Measurements from ENCODE around the gene LRRC49.
"Not testable (repeated sequence)": the region's sequence is repeated elsewhere in the genome, so short reads cannot be mapped to it uniquely, and the experiment has no call there.

LRRC49 gene

DNA sequence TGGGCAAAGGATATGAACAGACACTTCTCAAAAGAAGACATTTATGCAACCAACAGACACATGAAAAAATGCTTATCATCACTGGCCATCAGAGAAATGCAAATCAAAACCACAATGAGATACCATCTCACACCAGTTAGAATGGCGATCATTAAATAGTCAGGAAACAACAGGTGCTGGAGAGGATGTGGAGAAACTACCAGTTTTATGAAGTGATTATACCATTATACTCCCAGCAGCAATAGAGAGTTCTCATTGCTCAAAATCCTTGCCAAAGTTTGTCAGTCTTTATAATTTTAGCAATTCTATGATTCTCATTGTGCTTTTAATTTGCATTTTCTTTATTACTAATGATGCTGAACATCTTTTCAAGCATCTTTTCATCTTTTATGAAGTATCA lies 34.3 kb downstream of the LRRC49 start:
- DNase-seq: not testable (repeated sequence)

DNA sequence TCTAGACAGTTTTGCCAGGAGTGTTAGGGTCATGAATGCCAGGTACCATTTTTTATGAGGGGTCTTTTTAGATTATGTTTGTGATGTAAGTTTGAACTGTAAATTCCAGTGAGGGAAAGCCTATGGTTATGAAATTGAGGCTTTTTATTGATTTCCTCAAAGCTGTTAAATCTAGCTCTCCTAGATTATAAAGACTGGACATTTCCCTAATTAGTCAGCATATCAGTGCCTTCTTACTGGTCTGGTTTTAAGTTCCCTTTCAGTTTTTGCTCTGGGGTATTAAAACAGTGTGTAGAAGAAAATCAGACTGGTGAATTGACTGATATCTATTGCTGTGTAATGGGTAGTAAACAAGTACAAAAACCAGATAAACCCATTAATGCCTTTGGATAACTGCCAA lies 39.2 kb downstream of the LRRC49 start:
- no peak for DNase-seq

DNA sequence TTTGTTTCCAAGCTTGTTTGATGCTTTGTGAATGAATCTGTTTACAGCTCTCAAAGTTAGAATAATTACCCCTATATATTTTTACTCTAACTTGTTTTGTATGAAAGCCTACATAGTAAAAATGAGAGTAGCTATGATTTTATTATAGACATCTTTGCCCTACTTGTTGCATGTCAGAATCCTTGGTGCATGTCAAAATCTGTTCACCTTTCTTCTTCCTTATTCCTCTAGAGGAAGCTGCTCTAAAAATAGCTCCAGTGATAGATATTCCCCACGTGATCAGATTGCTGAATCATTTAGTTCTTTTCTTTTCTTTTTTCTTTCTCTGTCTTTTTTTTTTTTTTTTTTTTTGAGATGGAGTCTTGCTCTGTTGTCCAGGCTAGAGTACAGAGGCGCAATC lies 39.8 kb downstream of the LRRC49 start:
- DNase-seq: no peak

DNA sequence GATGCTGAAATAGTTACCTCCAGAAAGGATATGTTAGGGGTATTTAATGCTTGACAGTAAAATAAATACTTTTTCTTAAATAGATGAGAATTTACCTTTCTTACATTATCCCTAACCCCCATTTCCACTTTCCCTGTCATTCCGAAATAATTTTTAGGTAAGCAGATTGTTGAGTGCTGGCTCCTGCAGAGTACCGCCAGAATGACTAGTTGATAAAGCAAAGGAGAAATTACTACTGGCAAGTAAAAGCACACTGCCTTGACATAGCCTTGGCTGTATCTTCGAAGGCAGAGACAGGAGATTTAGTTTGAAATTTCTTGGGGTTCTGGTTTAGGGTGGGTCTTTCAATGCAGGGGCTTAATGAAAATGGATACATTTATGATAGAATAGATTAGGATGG lies 40.8 kb downstream of the LRRC49 start:
- DNase-seq: no peak

DNA sequence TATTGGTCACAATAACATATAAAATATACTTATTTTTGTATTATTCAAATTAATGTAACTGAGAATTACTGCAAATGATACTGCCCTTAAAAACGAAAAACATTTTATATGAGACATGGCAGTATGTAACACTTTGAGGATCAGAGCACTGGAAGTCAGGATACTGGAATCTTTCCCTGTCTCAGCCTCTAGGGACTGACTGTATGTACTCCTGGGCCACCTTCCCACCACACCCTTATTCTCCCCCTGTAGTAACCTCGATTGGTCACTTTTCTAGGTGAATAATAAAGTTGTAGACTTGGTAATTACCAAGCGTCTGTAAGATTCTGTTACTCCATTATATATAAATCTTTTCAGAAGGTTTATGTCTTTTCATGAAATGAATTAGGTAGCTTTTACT lies 43.0 kb downstream of the LRRC49 start:
- no peak for DNase-seq

DNA sequence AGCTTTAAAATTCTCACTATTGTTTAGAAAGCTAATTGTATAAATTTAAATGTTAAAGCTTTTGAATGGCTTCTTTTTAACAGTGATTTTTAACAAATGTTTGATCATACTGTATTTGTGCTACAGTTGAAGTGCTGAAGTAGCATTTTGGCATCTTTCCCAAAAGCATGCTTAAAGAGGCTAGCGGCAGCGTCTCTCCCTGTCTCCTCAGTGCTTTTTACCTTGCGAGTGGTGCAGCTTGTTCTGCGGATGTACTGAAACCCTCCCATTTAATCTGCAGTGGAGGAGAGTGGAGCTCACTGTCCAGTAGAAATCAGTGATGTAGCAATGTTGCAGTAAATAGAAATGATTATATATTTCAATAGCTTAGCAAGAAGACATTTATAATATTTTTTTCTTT lies 43.7 kb downstream of the LRRC49 start:
- no peak for DNase-seq

DNA sequence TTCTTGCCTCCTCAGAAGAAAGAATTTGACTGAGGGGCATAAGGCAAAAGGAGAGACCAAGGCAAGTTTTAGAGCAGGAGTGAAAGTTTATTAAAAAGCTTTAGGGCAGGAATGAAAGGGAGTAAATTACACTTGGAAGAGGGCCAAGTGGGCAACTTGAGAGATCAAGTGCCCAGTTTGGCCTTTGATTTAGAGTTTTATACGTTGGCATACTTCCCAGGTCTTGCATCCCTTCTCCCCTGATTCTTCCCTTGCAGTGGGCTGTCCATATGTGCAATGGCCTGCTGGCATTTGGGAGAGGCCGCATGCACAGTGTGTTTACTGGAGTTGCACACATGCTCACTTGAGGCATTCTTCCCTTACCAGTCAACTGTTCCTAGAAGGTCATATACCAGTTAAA lies 50.7 kb downstream of the LRRC49 start:
- DNase-seq: not testable (repeated sequence)

DNA sequence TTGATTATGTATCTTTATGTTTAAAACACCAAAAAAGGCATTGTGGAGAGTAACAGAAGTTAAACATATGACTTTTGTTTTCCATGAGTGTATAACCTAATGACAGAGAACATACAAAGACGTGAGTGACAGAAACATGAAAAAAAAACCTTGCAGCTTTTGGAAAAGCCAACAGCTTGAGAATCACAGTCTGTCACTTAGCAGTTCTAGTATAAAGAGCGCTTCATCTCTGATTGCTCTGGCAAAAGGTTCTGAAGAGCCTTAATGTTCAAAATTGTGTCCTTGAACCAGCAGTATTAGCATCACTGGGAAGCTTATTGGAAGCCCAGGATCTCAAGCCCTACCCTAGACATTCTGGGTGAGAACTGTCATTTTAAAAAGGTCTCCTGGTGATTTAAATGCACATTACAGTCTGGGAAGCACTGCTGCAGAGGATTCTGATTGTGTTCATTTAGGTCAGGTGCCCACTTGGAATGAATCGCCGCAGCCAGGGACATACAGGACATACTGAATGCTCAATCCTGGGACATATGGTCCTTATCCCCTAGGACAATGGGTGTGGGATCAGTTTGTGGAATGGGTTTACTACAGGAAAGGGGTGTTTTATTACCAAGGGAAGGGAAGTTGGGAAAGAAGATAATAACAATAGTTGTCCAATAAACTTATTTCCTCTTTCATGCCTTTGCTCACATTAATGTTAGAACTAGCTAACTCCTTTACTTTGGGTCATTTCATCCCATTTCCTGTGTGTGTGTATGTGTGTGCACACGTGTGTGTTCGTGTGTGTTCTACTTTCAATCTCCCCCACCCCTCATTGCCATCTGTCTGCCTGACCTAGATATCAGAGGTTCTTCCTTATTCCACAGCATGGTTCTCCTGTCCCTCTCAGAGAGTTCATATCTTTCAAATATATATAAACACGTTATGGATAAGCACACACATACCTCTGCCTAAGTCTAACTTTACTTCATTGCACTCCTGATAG lies 55.0 kb downstream of the LRRC49 start:
- DNase-seq: no peak

DNA sequence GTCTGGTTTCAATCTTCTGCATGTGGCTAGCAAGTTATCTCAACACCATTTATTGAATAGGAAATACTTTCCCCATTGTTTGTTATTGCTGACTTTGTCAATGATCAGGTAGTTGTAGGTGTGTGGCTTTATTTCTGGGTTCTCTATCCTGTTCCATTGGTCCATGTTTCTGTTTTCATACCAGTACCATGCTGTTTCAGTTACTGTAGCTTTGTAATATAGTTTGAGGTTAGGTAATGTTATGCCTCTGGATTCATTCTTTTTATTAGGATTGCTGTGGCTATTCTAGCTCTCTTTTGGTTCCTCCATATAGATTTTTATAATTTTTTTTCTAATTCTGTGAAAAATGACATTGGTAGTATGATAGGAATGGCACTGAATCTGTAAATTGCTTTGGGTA lies 58.3 kb downstream of the LRRC49 start:
- DNase-seq: no peak

DNA sequence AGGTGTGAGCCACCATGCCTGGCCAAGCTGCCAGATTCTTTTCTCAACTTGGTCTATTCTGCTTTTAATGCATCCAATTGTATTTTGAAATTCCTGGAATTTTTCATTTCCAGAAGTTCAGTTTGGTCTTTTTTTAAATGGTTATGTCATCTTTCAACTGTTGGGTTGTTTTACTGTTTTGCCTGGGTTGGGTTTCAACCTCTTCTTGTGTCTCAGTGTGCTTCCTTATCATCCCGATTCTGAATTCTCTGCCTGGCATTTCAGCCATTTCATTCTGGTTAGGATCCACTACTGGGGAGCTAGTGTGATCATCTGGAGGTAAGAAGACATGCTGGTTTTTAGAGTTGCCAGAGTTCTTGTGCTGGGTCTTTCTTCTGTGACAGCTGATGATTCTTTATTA lies 61.5 kb downstream of the LRRC49 start:
- DNase-seq: no peak

DNA sequence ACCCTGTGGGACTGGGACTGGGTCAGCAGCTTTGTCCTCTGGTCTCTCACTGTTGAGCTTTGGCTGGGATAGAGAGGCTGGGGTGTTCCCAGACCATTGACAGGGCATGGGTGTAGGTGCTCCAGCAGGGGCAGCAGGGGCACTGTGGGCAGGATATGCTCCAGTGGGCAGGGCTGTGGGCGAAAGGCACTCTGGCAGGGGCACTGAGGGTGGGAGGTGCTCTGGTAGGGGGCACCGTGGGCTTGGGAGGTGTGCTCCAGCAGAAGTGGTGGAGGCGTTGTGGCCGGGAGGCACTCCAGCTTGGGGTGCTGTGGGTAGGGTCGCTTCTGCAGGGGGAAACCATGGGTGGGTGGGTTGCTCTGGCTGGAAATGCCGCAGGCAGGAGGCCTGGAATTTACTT lies 62.1 kb downstream of the LRRC49 start:
- no peak for DNase-seq

DNA sequence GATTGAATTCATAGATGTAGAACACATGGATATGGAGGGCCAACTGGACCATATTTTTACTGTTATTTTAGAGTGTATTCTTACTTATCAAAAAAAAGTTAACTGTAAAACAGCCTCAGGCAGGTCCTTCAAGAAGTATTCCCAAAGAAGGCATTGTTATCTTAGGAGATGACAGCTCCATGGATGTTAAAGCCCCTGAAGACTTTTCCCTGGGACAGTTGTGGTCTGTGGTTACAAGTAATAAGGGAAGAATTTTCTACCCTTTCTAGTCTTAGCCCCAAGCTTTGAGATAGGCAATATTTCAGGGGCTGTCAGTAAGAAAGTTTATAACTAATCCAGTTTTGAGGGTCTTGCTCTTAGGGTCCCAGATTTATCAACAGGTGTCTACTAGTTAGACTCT lies 62.5 kb downstream of the LRRC49 start:
- no peak for DNase-seq

DNA sequence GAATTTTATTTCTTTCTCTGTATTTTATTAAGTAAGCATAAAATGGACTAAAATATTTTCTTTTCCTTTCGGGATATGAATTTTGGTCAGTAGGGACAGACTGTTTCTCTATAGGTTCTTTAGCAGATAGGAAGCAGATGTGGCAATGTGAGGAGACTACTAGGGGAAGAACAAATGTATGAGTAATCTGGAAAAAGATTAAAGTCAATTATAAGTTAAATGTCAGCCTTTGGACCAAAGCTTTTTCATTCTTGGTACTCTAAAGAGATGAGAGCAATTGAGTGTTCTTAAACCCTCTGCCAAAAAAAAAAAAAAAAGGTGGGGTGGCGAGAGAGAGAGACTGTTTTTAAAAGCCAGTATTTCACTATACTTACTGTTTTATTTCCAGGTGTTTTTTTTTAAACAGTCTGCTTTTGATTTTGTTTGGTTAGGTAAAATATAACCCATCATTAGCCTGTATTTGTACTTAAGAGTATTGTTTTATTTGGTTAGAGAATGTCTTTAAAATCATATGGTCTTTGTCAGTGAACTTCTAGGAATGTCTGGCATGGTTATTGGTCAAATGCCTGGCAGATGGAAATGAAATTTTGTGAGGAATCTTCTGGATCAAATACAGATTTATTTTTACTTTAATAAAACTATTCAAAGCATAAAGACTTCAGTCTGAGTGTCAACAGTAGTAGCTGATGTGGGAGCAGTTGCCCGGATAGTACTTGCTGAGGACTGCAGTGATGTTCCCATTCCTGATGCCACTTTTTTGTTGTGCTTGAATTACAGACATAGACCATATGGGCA lies 63.8 kb downstream of the LRRC49 start:
- DNase-seq: no peak

DNA sequence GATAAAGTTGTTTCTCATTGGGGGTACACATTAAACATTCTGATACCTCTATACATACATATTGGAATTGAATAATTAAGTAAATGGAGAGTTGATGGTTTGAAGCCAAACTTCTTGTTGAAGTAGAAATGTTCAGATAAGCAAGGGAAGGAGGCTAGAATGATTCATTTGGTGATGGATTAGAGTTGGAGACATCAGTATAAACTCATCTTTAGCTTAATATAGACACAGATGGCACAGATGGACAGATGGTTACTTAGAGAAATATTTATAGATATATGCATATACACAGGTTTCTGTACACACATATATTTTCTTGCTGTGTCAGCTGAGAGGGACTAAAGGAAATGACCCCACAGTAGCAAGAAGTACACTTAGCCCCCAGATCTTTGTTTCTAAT lies 69.5 kb downstream of the LRRC49 start:
- DNase-seq: no peak

DNA sequence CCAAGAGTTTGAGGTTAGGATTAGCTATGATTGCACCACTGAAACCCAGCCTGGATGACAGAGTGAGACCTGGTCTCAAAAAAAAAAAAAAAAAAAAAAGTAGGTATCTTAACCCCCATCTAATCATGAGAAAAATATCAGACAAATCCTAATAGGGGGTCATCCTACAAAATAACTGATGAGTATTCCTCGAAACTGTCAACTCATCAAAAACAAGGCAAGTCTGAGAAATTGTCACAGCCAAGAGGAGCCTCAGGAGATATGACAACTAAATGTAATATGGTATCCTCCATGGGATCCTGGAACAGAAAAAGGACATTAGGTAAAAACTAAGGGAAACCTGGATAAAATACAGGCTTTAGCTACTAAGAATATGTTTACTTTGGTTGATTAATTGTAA lies 70.6 kb downstream of the LRRC49 start:
- DNase-seq: no peak

DNA sequence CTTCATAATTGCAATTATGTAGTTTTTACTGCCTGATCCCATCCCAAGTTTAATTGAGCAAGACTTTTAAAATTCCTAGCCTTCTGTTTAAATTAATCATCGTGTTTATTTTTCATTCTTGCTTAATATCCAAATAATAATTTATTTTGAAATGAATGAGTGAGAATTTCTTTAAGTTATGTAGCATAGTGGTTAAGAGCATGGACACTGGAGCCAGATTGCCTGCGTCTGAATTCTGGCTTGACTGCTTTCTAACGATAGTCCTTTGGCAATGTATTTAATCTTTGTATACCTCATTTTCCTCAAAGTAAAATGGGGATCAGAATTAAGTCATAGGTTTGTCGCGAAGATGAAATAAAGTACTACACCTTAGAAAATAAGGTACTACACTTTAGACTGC lies 71.4 kb downstream of the LRRC49 start:
- no peak for DNase-seq

DNA sequence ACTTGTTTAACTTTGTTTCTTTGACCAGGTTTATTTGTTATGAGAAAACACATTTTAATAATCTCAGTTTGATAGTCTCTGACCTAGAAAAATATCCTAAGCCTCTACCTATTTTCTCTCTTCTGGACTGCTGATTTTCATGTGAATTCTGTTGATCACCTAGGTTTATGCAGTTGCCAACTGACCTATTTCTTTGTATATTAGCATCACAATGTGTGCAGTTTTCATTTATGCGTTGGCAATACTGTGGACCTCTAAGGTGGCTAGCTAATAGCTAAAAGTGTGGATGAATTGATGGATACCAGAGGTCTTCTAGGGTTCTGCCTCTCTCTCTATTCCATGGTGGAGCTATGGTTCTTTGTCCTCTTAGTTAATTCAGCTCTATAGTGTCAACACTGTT lies 72.1 kb downstream of the LRRC49 start:
- no peak for DNase-seq

DNA sequence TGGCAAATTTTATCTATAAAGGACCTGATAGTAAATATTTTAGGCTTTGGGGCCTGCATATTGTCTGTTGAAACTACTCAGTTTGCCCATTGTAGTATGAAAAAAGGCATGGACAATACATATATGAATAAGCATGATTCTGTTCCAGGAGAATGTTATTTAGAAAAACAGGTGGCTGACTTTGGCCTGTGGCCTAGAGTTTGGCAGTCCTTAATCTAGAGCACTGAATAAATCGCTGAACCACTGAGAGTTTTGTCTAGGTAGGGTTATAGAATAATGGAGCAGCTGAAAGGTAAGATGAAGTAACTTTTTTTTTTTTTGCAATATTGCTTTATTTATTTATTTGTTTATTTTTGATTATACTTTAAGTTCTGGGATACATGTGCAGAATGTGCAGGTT lies 75.0 kb downstream of the LRRC49 start:
- no peak for DNase-seq

DNA sequence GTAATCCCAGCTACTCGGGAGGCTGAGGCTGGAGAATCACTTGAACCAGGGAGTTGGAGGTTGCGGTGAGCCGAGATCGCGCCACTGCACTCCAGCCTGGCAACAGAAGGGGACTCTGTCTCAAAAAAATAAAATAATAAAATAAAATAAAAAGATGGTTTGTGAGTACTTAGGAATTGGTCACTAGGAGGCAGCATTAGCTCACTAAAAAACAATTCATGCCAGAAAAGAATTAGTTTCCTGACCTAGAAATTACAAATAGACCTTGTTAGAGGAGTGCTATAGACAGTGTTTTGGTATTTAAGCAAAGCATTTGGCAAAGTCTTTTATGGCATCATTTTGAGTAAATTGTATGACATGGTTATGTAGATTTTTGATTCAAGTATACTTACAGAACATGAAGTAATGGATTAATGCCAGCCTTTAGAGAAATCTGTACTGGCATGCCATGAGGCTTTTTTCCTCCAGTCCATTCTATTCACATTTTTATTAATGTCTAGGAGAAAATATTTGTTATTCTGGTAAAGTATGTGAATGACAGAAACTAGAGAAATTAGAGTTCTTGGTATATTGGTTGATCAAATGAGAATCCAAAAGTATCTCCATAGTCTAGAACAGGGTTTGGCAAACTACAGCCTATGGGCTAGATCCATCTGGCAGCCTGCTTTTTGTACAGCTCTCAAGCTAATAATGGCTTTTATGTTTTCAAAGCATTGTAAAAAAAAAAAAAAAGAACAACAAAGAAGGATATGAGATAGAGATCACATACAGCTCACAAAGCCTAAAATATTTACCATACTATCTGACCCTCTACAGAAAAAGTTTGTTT lies 81.6 kb downstream of the LRRC49 start:
- no peak for DNase-seq

DNA sequence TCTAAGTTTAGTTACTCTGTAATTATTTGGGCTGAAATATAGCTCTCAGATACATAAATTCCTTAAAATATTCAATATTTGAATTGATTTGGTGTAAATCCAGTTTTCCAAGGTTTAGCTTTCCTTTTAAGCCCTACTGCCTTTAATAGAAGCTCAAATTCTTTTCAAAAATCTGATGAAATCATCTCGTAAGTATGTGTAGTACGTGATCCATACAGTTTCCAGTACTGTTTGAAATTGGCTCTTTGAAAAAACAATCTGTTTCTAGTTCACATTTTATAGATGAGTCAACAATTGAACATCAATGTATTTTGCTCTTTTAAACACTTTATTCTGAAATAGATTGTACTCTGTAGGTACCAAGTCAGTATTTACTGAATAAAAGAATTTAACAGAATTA lies 84.2 kb downstream of the LRRC49 start:
- no peak for DNase-seq

DNA sequence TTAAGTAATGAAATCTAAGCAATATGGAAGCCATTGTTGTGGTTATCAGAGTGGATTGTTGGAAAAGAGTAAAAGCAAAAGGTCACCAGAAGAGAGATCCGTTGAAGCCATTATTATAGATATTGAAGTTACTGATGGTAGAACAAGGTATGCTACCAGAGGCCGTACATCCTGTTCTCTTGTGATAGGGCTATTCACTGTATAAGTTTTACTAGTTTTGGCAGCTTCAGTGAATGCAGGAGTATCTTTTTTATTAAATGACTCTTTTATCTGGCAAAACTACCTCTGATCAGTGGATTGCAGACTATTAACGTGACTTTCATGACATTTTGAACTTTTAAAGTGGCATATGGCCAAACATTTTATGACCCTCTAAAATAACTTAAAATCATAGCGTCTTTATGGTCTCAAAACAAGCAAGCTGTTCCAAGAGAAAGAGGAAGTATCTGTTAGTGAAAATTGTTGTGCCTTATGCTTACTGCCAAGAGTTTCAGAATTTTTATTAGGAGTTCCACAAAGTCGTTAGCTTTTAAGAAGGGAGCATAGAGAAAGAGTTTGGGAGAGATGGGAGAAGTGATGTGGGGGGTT lies 102.9 kb downstream of the LRRC49 start:
- no peak for DNase-seq

DNA sequence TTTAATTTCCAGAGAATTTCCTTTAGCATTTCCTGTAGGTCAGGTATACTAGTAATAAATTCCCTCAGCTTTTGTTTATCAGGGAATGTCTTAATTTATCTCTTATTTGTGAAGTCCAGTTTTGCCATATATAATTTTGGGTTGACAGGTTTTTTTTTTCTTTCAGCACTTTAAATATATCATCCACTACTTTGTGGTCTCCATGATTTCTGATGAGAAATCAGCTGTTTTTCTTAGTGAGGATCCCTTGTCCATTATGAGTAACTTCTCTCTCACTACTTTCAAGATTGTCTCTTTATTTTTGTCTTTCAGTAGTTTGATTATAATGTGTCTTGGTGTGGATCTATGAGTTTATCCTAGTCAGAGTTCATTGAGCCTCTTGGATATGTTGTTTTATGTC lies 105.7 kb downstream of the LRRC49 start:
- no peak for DNase-seq

DNA sequence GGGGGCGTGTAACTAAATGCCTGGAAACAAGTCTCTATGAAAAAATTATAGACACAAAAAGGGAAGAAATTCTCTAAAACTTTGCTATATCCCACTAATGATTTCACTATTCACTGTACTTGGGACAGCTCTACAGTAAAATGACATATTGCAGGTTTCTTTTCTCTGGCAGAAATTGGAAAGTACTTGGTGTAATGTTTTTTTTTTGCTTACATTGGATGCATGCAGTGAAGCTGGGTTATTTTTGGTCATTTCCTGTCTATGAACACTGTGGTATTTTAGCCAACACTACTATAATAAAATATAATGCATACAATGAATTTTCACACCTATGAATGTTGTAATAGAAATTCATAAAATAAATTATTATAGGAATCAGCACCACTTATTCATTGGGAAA lies 109.7 kb downstream of the LRRC49 start:
- DNase-seq: no peak
